ENCODE data around the gene CHRNA5. TPM values are rescaled to one million over a fixed set of nuclear protein-coding genes. Genes with fewer than 3 reads are reported as not detected.

The CHRNA5 gene
- total and polyA plus RNA-seq, 9 of the 15 experiments (the other 6 are each of a cell fraction or from before 2014, with no cell fraction given): 2.8 to 16.1 (median 11.4) TPM

GRCh38 chr15:78540141-78540870 is 25.0 kb upstream of the CHRNA5 start, which contains the start of gene PSMA4 (continued):
- TF ChIP-seq FOXP4 (CRISPR knock-in tag; IDR thresholded peaks at IDR 0.05; ENCODE audit: borderline replicate concordance) (no peak), ATF2 (CRISPR knock-in tag; IDR thresholded peaks at IDR 0.05) (no peak), MCM3 (IDR thresholded peaks at IDR 0.05) (no peak), ARID4B (CRISPR knock-in tag; IDR thresholded peaks at IDR 0.05) (no peak), ZNF431 (CRISPR knock-in tag; IDR thresholded peaks at IDR 0.05) (no peak), CBFA2T3 (IDR thresholded peaks at IDR 0.05) (no peak), HMG20B (CRISPR knock-in tag; IDR thresholded peaks at IDR 0.05) (no peak), BRD9 (IDR thresholded peaks at IDR 0.05; ENCODE audit: low read depth, partially characterized antibody) (peak; percentile 45), YY1 (IDR thresholded peaks at IDR 0.05; ENCODE audit: borderline replicate concordance in 1 of 3, control insufficient read depth in 1 of 3, extremely low read depth in 1 of 3, insufficient read depth in 3 of 3, insufficient read length in 1 of 3, insufficient replicate concordance in 2 of 3, low read depth in 1 of 3, low read length in 2 of 3) (peak; percentile 63 to 97 (median 92)), SAFB2 (IDR thresholded peaks at IDR 0.05; ENCODE audit: borderline replicate concordance, low read depth, low read length, severe bottlenecking) (no peak), ZNF551 (CRISPR knock-in tag; IDR thresholded peaks at IDR 0.05) (no peak), BRCA1 (IDR thresholded peaks at IDR 0.05) (no peak), BRCA1 (CRISPR knock-in tag; IDR thresholded peaks at IDR 0.05) (no peak), DEAF1 (CRISPR knock-in tag; IDR thresholded peaks at IDR 0.05) (no peak), CREM (IDR thresholded peaks at IDR 0.05; ENCODE audit: low read depth) (0 out of 2 replicates have a peak, but pooled peaks have one; percentile 14), YBX1 (IDR thresholded peaks at IDR 0.05) (no peak), RUNX1 (IDR thresholded peaks at IDR 0.05; ENCODE audit: low read depth) (no peak), RBM34 (IDR thresholded peaks at IDR 0.05; ENCODE audit: borderline replicate concordance, insufficient read depth, low read length) (no peak)

All from K562 (cell line).